Measurements from ENCODE around the gene AK9.
"Not testable (repeated sequence)": the region's sequence is repeated elsewhere in the genome, so short reads cannot be mapped to it uniquely, and the experiment has no call there.

The AK9 gene

GRCh38 chr6:109478841-109479624 is 212.0 kb downstream of the AK9 start:
- DNase-seq (ENCODE audit: low read depth), result no peak

- peak; percentile 65 for DNase-seq (ENCODE audit: low read depth)
These were observed 212.7 kb downstream of the AK9 start for GRCh38 chr6:109478222-109478805.

GRCh38 chr6:109477725-109478124 is 213.3 kb downstream of the AK9 start:
- DNase-seq (ENCODE audit: low read depth), result no peak

GRCh38 chr6:109477184-109477583 is 213.8 kb downstream of the AK9 start:
- no peak for DNase-seq (ENCODE audit: low read depth)

- DNase-seq (ENCODE audit: low read depth), result no peak
These were observed 215.4 kb downstream of the AK9 start for GRCh38 chr6:109475625-109476024.

- no peak for DNase-seq (ENCODE audit: low read depth)
These were observed 216.0 kb downstream of the AK9 start for GRCh38 chr6:109474995-109475394.

GRCh38 chr6:109473120-109473519 is 217.9 kb downstream of the AK9 start:
- DNase-seq (ENCODE audit: low read depth), result no peak

GRCh38 chr6:109472132-109472995 is 218.6 kb downstream of the AK9 start:
- DNase-seq (ENCODE audit: low read depth), result no peak

GRCh38 chr6:109471105-109471810 is 219.7 kb downstream of the AK9 start:
- no peak for DNase-seq (ENCODE audit: low read depth)

GRCh38 chr6:109469591-109470189 is 221.3 kb downstream of the AK9 start:
- DNase-seq (ENCODE audit: low read depth), result no peak

- no peak for DNase-seq (ENCODE audit: low read depth)
These were observed 223.3 kb downstream of the AK9 start for GRCh38 chr6:109467696-109468095.

- DNase-seq (ENCODE audit: low read depth), result no peak
These were observed 224.6 kb downstream of the AK9 start for GRCh38 chr6:109466212-109466923.

GRCh38 chr6:109465772-109466171 is 225.2 kb downstream of the AK9 start:
- no peak for DNase-seq (ENCODE audit: low read depth)

- DNase-seq (ENCODE audit: low read depth), result no peak
These were observed 229.1 kb downstream of the AK9 start for GRCh38 chr6:109461733-109462526.

- not testable (repeated sequence) for DNase-seq (ENCODE audit: low read depth)
These were observed 229.8 kb downstream of the AK9 start for GRCh38 chr6:109461205-109461604.

- DNase-seq (ENCODE audit: low read depth), result no peak
These were observed 230.7 kb downstream of the AK9 start for GRCh38 chr6:109460161-109460829.

- DNase-seq (ENCODE audit: low read depth), result no peak
These were observed 232.0 kb downstream of the AK9 start for GRCh38 chr6:109458774-109459531.

GRCh38 chr6:109457562-109457996 is 233.4 kb downstream of the AK9 start:
- DNase-seq (ENCODE audit: low read depth), result no peak
